H4 (cell line): Measurements from ENCODE around the gene PDSS2. TPM values are rescaled to one million over a fixed set of nuclear protein-coding genes. Genes with fewer than 3 reads are reported as not detected.

Experiments
- DNase-seq: peaks from one replicate; pipeline ENCODE4 v3.0.0-alpha.2; 2015; ENCODE audit warnings: low spot score
- total RNA-seq: library from RNA; depleted of rRNA; stranded (reverse); fragments of >200 nt; shearing (Covaris generic); gene quantifications from 2 replicates; pipeline ENCODE4 v1.2.3, GENCODE V29; 2014

PDSS2 gene
- total RNA-seq, 1 experiment from 2014 or later = 11.1 TPM

DNA sequence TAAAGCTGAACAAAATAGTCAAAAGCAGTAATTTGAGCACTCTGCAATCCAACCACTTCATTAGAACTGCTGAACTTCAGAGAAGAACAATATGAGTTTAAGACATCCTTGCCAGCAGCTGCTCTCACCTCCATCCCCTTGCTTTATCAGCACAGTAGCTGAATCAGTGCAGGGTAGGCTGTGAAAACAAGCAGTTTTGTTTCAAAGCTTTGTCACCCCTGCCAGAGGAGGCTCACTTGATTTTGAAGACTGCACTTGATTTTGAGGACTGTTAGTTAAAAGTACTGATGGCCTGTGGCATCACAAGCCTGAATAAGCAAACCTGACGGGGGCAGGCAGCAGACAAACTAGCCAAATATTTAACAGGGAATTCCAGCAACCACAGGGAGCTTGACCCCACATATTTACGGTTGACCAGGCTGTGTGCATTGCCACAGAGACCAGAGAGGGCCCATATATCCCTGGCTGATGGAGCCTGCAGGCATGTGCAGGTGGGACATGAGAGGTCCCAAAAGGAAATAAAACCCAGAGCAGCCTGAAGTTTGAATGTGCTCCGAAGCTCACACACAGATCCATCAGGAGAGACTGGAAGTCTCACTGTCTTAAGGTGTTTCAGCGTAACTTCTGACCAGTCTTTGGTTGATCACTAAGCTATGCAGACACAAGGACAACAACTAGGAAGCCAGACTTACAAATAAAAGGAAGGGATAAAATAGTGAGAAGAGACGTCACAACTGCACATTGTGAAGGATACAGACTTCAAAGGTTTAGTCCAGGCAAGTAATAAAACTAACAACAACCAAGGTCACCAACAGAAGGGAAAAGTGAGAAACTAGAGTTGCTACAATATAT lies 97.4 kb downstream of the PDSS2 start:
- DNase-seq = no peak

DNA sequence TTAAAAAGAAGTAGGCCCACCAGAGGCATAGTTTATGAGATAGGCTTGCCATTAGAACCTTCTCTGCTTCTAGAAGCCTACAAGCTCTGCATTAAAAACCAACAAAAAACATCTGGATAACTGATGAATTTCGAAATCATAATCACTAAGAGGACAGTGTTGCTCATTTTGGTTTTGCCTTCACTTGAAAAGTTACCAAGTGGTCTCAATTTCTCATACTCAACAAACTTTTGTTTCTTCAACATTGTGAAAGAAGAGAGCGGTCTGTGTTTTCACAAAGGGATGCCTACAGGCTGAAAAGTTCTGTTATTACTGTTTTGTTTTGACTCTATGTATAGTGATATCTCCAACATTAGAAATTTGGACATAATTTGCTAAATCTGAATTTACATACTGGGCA lies 98.9 kb downstream of the PDSS2 start:
- DNase-seq = no peak

DNA sequence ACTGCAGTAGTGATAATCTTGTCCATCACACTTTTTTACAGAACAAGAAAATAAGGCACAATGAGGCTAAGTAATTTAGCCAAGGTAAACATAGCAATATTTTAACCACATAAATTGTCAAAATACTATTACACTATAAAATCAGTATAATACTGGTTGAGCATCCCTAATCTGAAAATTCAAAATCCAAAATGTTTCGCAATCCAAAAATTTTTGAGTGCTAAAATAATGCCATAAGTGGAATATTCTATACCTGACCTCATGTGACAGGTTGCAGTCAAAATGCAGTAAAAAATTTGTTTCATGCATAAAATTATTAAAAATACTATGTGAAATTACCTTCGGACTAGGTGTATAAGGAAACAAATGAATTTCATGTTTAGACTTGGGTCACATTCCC lies 101.5 kb downstream of the PDSS2 start:
- no peak for DNase-seq

DNA sequence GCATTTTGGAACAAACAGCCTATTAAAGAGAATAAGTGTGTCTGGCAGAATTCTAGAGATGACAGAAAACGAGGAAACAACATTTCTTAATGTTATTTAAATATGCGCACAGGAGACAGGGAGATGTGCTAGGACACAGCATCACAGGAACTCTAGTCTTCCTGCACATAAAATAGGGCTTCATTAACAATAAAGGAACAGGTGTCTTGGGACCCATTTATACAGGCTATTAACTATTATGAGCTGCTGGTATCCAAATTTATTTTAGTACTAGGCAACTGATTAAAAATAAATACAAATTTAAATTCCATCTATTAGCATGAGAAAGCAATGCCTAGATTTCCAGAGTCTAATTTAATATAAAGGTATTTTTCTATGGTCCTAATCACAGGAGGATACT lies 102.3 kb downstream of the PDSS2 start:
- DNase-seq = no peak

DNA sequence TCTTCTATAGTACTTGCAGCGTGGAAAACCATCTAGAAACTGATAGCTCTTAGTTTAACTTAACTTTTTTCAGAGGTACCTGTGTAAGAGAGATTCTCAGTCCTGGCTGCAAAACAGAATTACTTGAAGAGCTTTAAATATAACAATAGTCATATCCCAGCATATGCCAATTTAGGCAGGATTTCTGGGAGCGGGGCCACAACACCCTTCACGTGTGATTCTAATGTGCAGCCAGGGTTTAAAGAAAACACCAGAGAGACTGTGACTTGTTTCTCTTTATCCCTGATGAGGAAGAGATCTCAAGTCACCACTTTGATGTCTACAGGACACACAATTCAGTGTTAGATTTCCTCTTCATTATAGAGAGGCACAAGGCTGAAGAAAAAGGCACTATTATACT lies 103.7 kb downstream of the PDSS2 start:
- no peak for DNase-seq

DNA sequence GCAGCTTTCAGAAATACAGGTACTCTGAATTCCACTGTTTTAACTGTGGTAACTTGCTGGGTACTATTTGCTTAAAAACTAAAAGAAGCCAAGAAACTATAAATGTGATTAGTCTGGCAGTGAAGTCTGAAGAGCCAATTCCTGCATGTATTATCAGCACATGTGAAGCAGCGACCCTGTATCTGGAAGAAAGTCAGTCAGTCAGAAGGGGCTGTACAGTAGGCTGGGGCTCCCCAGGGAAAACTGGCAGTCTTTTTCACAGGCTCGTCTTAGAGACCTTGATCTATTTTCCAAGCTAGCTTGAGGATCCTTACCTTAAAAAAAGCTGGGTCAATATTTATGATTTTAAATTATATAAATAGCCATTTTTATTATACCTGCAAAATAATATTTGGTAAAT lies 104.9 kb downstream of the PDSS2 start:
- no peak for DNase-seq

DNA sequence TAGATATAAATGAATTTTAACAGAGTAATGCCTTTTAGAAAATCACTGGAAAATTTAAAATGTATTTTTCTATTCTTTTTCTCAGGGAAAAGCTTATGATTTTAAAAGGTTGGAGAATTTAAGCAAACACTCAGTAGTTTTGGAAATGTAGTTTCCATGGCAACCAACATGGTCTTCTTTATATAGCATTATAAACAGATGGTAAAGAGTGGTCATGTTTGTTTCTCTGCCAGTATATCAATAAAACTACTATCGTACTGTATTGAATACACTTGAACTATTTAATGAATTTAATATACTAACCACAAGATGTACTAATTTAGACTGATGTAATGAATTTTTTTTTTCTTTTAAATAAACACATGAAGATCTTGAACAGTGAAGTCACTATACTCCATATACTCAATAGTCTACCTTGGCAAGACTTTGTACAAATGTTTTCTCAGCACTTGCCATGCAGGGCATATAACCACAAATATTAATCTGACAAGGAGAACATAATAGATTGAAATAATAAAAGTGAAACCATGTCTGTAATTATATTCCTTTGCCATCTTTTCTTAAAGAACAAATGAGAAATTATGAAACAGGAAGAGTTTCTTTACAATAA lies 105.5 kb downstream of the PDSS2 start:
- no peak for DNase-seq

DNA sequence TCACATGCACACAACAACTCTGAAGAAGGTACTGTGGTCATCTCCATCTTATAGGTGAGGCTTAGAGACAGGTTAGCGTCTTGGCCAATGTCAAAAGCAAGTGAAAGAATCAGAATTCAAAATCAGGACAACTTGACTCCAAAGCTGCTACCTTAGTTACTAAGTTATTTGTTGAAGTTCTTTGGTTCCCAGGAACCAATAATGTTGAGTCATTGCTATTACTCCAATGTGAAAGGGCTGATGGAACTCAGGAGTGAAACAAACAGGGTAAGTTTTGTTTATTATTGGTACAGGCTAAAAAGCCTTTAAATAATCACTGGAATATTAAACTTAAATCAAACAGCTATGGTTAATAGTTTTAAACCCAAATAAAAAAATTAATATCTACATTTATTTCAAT lies 111.1 kb downstream of the PDSS2 start:
- no peak for DNase-seq

DNA sequence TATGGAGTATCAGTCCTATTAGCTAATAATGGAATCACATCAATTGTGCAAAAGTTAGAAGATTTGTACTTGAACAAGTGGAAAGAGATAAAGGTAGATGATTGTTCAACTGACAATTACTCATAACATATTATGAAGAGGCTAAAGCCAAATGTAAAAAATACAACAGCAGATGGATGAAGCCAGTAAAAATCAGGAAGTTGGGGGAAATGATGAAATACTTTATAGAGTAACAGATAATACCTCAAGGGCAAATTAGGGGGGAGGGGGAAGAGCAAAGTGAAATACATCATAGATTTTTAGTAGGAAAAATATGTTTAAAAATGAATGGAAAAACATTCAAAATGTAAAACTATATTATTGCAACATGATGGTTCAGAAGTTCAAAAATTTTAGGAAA lies 114.0 kb downstream of the PDSS2 start:
- no peak for DNase-seq

DNA sequence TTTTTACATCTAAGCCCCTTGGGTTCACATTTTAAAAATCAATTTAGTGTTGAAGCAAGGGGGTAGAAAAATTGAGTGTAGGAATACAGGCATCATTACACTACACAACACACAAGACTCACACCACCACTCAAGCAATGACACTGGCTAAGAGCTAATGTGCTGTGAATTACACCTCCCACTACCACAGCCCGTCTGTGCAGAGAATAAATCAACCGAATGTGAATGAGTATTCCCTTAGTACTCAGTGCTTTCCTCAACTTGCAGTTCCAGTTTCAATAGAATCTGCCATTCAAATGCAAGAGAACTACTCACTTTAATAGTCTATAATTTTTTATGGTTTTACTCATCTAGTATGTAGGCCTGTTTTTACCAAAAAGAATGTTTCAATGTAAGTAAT lies 114.4 kb downstream of the PDSS2 start:
- DNase-seq = no peak

DNA sequence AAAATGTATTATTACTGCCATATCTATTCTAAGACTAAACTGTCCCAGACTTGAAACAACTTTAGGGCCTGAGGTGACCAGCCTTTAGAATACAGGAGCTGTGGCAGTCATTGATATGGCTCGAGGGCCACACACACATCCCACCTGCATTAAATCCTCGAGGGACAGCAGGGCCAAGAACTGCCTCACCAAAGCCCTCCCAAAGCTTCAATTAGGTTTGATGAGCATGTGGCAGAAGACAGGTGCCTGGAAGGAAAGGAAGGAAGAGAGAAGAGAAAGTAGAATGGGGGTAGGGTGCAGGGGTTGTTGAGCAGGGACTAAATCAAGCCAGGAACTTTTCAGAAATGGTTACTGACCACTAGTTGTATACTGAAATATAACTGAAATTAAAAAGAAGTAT lies 115.0 kb downstream of the PDSS2 start:
- DNase-seq = no peak

DNA sequence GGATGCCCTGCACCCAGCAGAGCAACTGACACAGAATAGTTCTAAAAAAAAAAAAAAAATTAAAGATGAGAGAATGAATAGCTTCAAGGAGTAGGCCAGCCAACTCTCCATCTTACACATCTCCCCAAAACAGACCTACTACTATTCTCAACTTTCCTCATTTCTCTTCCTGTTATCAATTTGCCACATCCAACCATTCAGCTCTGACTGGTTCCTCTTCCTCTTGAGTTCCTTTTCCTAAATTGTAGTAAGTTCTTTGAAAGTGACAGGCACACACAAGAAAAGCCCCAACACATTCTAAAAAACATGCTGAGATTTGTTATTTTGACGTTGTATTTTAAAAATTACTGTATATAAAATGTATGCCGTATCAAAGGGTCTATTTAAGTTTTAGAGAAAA lies 117.2 kb downstream of the PDSS2 start:
- DNase-seq = no peak

DNA sequence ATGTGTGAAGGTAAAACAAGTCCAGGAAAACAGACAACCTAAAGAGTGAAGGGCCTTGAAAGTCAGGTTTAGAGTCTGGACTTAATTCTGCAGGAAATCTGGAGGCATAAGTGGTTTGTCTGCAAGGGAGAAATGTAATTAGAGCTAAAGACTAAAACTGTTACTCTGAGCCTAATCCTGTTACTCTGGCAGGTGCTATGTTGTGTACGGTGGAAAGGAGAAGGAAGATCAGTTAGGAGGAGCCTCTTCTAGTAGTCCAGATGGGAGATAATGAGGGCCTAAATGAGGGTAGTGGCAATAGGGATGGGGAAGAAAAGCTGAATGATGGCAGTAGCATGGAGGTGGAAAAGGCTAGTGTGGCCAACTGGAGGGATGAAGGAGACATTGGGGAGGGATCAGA lies 118.5 kb downstream of the PDSS2 start:
- DNase-seq = no peak

DNA sequence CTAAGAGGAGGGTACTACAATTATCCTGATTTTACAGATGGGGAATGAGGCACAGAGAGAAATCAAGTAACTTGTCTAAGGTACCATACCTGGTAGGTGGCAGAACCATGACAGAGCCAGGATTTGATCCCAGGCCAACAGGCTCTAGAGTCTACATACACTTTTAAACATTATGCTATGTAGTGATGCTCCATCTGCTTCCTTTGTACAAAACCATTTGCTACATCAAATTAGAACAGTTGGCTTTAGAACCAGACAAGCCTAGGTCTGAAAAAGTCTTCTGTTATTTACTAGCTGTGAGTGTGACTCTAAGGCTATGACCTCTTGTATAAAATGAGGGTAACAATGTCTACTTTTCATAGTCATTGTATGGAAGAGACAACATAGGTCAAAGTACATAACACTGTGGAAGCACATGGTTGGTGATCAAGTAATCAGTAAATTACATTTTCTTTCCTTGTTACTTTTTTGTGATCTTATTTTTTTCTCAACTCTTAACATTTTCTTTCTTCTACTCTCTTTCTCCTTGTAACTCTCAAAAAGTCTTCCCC lies 122.1 kb downstream of the PDSS2 start:
- DNase-seq = no peak

DNA sequence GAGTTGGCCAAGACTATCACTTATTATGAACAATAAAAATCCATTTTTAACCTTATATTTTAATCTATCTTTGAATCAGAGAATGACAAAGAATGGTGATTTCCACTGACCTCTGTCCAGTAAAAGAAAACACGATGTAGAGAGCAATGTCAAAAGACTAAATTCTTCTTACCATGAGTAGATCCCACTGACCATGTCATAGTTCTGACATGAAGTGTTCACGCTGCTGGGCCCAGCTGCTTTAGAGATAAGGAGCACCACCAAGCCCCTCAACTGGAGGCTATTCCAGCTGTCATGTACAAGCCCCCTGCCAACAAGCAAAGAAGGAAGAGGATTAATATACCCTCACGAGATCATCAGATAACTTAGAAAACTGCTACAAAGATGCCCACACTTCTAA lies 125.3 kb downstream of the PDSS2 start:
- DNase-seq = no peak

DNA sequence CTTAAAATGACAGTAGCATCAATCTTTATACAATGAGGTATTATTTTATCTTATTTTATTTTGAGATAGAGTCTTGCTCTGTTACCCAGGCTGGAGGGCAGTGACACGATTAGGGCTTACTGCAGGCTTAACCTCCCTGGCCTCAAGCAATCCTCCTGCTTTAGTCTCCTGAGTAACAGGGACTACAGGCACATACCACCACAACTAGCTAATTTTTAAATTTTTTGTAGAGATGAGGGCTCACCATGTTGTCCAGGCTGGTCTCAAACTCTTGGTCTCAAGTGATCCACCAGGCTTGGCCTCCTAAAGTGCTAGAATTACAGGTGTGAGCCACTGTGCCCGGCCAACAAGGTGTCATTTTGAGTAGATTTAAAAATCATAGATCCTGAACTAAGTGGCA lies 125.9 kb downstream of the PDSS2 start:
- no peak for DNase-seq

DNA sequence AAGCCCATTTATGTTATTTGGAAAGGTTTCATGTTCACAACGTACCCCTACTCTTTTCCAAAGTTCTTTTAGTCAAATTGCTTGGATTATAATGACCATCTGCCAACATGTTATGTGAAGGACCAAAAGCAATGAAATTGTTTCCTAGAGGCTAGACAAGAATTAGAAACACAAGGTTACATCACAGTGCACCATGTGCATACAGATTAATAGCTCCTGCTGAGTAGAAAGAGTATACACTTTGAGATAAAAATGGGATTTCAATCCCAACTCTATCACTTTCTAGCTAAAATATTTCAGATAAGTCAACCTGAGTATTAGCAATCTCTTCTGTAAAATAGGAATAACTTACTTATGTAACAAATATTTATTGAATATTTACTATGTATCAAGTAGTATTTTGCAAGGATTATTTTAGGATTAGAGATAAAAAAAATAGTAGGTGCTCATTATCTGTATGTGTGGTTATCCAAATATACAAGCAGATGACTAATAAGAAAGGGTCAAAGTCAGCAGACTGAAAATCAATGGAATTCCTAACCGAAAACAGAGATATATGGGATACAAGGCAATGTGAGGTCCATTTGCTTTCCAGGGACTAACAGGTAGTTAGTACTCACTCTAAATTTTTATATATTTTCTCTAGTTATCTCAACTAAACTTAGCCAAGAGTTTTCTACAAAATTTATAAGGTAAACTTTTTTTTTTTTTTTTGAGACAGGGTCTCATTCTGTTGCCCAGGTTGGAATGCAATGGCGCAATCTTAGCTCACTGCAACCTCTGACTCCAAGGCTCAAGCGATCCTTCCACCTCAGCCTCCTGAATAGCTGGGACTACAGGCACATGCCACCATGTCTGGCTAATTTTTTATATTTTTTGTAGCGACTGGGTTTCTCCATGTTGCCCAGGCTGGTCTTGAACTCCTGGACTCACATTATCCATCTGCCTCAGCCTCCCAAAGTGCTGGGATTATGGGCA lies 127.7 kb downstream of the PDSS2 start:
- no peak for DNase-seq

DNA sequence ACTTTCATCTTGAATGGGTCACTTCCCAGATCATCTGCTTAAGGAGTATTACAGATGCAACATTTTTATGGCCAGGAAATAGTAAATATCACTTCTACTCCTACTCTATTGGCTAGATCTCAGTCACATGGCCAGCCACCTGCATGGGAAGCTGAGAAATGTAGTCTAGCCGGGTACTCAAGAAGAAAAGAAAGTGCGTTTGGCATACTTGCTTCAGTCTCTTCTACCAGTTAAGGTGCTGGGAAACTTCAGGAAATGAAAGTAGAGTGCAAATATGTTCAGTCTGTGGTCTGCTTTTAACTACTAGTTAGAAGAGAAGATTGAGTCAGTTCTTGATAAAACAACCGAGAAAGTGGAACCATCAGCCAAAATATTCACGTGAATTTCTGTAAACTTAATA lies 129.2 kb downstream of the PDSS2 start:
- no peak for DNase-seq

DNA sequence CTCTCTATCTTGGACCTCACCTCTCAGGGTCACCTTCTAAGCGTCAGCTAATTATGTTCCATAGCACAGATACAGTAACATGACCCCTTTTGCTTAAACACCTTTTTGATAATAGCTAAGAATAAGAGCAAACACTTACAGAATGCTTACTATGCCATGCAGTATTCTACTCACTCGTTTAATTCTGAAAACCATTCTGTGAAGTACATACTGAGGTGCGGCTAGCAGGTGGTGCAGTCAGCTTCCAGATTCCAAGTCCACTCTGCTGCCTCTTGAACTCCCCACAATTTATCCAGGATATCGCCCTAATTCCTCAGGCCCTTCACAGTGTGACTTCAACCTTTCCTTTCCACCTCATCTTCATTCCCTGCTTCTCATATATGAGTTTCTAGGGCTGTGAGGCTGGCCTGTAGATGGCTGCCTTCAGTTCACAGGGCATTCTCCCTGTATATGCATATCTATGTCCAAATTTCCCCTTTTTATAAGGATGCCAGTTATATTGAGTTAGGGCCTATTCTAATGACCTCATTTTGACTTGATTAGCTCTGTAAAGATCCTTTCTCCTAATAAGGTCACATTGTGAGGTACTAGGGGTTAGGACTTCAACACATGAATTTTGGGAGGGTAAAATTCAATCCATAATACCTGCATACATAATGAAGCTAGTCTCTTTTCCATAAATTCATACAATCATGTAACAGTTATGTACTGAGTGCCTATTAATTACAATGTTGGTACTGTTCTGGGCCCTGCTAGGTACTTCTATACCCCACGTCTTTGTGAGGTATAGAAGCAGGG lies 130.1 kb downstream of the PDSS2 start:
- no peak for DNase-seq

DNA sequence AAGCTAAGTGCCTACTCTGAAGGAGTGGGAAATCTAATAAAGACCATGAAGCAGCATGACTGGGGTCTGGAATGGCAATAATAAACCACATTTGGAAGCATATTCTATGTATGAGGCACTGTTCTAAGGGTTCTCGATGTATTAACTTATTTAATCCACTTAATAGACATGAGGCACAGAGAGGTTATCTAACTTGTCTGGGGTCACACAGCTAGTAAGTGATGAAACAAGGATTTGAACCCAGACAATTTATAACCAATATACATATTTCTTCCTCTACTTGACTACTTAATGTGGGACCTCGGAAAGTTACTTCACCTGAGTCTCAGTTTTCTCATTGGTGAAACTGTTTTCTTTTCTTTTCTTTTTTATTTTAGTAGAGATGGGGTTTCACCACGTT lies 131.3 kb downstream of the PDSS2 start:
- DNase-seq = no peak

DNA sequence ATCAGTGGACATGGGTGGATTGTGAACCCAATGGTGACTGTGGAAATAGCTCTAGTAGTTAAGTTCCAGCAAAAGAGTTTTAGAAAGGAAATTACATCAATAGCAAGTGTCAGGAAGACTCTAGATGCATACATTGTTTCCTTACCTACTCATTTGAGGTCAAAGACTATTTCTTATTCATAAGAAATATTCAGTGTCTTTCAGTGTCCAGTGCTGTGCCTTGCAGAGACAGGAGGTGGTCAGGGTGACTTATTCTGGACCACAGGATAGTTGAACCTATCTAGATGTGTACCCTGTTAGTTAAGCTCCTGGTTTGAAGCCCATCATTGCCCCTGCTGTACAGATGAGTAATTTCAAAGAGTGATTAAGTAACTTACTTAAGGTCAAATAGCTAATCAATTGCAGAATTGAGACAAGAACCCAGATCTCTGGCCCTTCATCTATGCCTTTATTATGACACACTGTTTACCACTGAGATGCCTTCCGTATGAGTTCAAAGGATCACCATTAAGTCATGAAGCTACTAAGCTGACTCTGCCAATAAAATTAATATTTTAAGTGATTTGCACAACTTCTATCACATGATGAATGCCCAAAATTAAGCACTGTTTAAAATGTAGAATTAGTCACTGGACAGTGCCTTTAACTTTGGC lies 136.1 kb downstream of the PDSS2 start:
- DNase-seq = no peak
